ENCODE results near the gene VPS26C. TPM values are rescaled to one million over a fixed set of nuclear protein-coding genes. Genes with fewer than 3 reads are reported as not detected.

VPS26C gene
- total RNA-seq, 1 donor from 2014 or later, result 59.4 TPM

- Mint-ChIP-seq H3K9me3 (no peaks in the 10 kb centered on the region), H3K4me3 (ENCODE audit: low read depth) (no peak overlapping the region), H3K4me1 (ENCODE audit: low read depth) (peaks cover 36% of the 10 kb centered on the region), H3K27ac (peak overlapping the region; percentile 75), H3K36me3 (ENCODE audit: low read depth) (peaks cover 71% of the 10 kb centered on the region), H3K27me3 (ENCODE audit: low read depth) (no peaks in the 10 kb centered on the region)
- intact Hi-C loops (cut with micrococcal nuclease), result no loop called here
- no peak for DNase-seq (ENCODE audit: low spot score)
These were observed 29.8 kb downstream of the VPS26C start for GRCh38 chr21:37237346-37237745.

GRCh38 chr21:37233551-37234146 lies 33.5 kb downstream of the VPS26C start:
- no peaks in the 10 kb centered on the region for H3K27me3 Mint-ChIP-seq (ENCODE audit: low read depth)
- H3K4me3 Mint-ChIP-seq (ENCODE audit: low read depth), result no peak overlapping the region
- H3K4me1 Mint-ChIP-seq (ENCODE audit: low read depth), result peaks cover 22% of the 10 kb centered on the region
- DNase-seq (ENCODE audit: low spot score), result no peak
- H3K9me3 Mint-ChIP-seq, result no peaks in the 10 kb centered on the region
- H3K27ac Mint-ChIP-seq, result no peak overlapping the region
- H3K36me3 Mint-ChIP-seq (ENCODE audit: low read depth), result peaks cover 66% of the 10 kb centered on the region
- intact Hi-C loops (cut with micrococcal nuclease), result no loop called here

DNA sequence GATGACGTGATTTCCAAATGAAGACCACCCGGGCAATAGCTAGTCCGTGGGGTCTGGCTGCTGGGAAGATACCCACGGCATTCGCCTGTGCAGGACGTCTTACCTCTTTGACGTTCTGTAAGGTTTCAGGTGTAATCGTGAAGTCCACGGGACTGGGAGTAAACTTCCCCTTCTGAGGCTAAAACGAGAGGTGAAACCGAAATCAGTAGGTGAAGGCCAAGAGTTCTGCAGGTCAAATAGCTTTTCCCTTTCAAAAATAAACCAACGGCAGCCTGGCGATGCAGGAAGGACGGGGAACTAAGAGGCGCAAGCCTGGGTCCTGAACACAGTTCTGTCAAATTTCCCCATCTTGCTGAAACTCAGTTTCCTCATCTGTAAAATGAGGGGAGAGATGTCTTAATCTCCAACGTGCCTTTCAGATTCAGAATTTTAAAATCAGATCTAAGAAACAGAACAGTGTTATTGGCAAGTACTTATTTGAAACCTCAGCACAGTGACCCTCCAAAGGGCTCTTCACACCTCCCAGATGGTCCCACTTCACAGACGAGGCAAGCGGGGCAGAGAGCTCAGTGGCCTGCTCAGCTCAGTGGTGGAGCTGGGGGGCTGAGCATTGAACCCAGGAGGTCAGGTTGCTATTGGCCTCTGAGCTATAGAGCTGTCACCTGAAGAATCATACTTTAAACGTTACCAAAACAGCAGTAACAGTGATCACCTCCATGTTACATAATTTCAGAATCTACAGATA lies 34.7 kb downstream of the VPS26C start:
- H3K36me3 Mint-ChIP-seq (ENCODE audit: low read depth), result peaks cover 65% of the 10 kb centered on the region
- H3K27ac Mint-ChIP-seq, result no peak overlapping the region
- no peak for DNase-seq (ENCODE audit: low spot score)
- H3K27me3 Mint-ChIP-seq (ENCODE audit: low read depth), result no peaks in the 10 kb centered on the region
- H3K9me3 Mint-ChIP-seq, result no peaks in the 10 kb centered on the region
- intact Hi-C loops (cut with micrococcal nuclease), result no loop called here
- H3K4me3 Mint-ChIP-seq (ENCODE audit: low read depth), result no peak overlapping the region
- H3K4me1 Mint-ChIP-seq (ENCODE audit: low read depth), result peaks cover 10% of the 10 kb centered on the region

- no peaks in the 10 kb centered on the region for H3K27me3 Mint-ChIP-seq (ENCODE audit: low read depth)
- H3K4me3 Mint-ChIP-seq (ENCODE audit: low read depth), result no peak overlapping the region
- intact Hi-C loops (cut with micrococcal nuclease), result no loop called here
- H3K9me3 Mint-ChIP-seq, result no peaks in the 10 kb centered on the region
- peaks cover 65% of the 10 kb centered on the region for H3K36me3 Mint-ChIP-seq (ENCODE audit: low read depth)
- H3K4me1 Mint-ChIP-seq (ENCODE audit: low read depth), result peaks cover 3% of the 10 kb centered on the region
- no peak for DNase-seq (ENCODE audit: low spot score)
- no peak overlapping the region for H3K27ac Mint-ChIP-seq
These were observed 35.5 kb downstream of the VPS26C start for GRCh38 chr21:37231671-37232070.

GRCh38 chr21:37231249-37231645 lies 35.9 kb downstream of the VPS26C start:
- intact Hi-C loops (cut with micrococcal nuclease), result no loop called here
- H3K36me3 Mint-ChIP-seq (ENCODE audit: low read depth), result peaks cover 66% of the 10 kb centered on the region
- H3K27ac Mint-ChIP-seq, result peak overlapping the region; percentile 3

GRCh38 chr21:37230632-37231248 lies 36.4 kb downstream of the VPS26C start:
- intact Hi-C loops (cut with micrococcal nuclease), result no loop called here
- H3K27ac Mint-ChIP-seq, result peak overlapping the region; percentile 3
- no peaks in the 10 kb centered on the region for H3K27me3 Mint-ChIP-seq (ENCODE audit: low read depth)
- no peaks in the 10 kb centered on the region for H3K9me3 Mint-ChIP-seq
- no peak overlapping the region for H3K4me3 Mint-ChIP-seq (ENCODE audit: low read depth)
- peaks cover 67% of the 10 kb centered on the region for H3K36me3 Mint-ChIP-seq (ENCODE audit: low read depth)
- DNase-seq (ENCODE audit: low spot score), result no peak
- peaks cover 10% of the 10 kb centered on the region for H3K4me1 Mint-ChIP-seq (ENCODE audit: low read depth)

More at GRCh38 chr21:37231249-37231645, 35.9 kb downstream of the VPS26C start:
- no peaks in the 10 kb centered on the region for H3K9me3 Mint-ChIP-seq
- no peaks in the 10 kb centered on the region for H3K27me3 Mint-ChIP-seq (ENCODE audit: low read depth)
- no peak for DNase-seq (ENCODE audit: low spot score)
- peaks cover 6% of the 10 kb centered on the region for H3K4me1 Mint-ChIP-seq (ENCODE audit: low read depth)
- no peak overlapping the region for H3K4me3 Mint-ChIP-seq (ENCODE audit: low read depth)

DNA sequence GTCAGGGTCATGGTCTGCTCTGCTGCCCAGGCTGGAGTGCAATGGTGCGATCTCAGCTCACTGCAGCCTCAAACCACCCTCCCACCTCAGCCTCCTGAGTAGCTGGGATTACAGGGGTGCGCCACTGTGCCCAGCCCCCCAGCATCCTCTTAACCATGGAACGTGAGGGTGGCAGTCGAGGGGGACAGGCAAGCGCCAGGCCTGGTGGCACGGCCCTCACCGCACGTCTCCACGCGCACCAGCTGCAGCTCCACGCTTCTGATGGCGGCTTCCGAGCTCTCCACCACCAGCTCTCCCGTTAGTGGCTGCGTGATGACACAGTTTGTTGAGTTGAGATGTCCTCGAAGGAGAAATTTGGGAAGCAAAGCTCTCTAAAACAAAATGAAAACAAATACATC lies 39.1 kb downstream of the VPS26C start:
- Mint-ChIP-seq H3K9me3 (no peaks in the 10 kb centered on the region), H3K4me1 (ENCODE audit: low read depth) (peaks cover 30% of the 10 kb centered on the region), H3K27ac (peak overlapping the region; percentile 57), H3K4me3 (ENCODE audit: low read depth) (no peak overlapping the region), H3K36me3 (ENCODE audit: low read depth) (peaks cover 80% of the 10 kb centered on the region), H3K27me3 (ENCODE audit: low read depth) (no peaks in the 10 kb centered on the region)
- intact Hi-C loops (cut with micrococcal nuclease), result loop anchor here (10.0 kb wide), 1 partner anchor 263 kb away; the partner anchor contains the start of gene HLCS
- no peak for DNase-seq (ENCODE audit: low spot score)

GRCh38 chr21:37227071-37228002 lies 39.8 kb downstream of the VPS26C start:
- Mint-ChIP-seq H3K36me3 (ENCODE audit: low read depth) (peaks cover 79% of the 10 kb centered on the region), H3K27ac (peak overlapping the region; percentile 57), H3K27me3 (ENCODE audit: low read depth) (no peaks in the 10 kb centered on the region), H3K4me1 (ENCODE audit: low read depth) (peaks cover 34% of the 10 kb centered on the region), H3K4me3 (ENCODE audit: low read depth) (no peak overlapping the region), H3K9me3 (no peaks in the 10 kb centered on the region)
- DNase-seq (ENCODE audit: low spot score), result no peak
- intact Hi-C loops (cut with micrococcal nuclease), result loop anchor here (10.0 kb wide), 1 partner anchor 263 kb away; the partner anchor contains the start of gene HLCS

DNA sequence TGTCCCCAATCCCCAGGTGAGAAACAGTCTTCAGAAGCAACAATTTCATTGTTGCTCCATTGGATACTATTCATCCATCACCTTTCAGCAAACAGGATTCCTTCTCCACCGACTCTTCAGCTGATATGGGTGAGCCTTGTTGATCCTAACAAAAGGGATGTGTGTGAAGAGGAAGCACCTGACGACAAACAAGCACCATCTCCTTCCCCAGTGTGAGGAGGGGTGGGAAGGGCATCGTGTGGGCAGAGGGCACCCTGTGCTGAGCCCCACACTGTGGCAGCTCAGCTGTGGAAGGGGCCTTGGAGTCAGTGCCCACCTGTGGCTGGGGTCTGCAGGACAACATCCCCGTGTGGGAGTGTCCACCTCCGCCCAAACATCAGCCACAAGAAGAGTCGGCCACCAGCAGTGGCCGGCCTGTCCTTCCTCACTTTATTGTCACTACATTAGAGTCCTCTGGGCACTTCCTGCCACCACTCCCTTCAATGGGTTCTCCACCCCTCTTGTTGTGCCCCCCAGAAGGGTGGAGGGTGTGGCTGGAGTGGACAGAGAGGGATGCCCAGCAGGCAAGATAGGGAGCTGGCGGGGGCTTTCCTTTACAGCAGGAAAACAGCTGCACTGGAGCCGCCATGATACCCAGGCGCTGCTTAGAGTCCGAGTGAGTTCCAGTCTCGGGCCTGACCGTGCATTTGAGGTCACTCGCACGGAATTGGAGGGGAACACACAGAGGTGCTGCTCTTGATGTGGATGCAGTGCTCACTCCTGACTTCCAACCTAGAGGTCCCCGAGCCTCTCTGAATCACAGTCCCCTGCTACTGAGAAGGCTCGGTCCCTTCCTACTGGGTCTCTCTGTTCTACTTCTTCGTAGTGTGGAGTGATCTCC lies 40.9 kb downstream of the VPS26C start:
- DNase-seq (ENCODE audit: low spot score), result no peak
- peaks cover 77% of the 10 kb centered on the region for H3K36me3 Mint-ChIP-seq (ENCODE audit: low read depth)
- peaks cover 39% of the 10 kb centered on the region for H3K4me1 Mint-ChIP-seq (ENCODE audit: low read depth)
- peak overlapping the region; percentile 91 for H3K27ac Mint-ChIP-seq
- peaks cover 2% of the 10 kb centered on the region for H3K9me3 Mint-ChIP-seq
- intact Hi-C loops (cut with micrococcal nuclease), result loop anchor here (10.0 kb wide), 1 partner anchor 261 kb away; the partner anchor contains the start of gene HLCS
- H3K4me3 Mint-ChIP-seq (ENCODE audit: low read depth), result peak overlapping the region; percentile 64
- H3K27me3 Mint-ChIP-seq (ENCODE audit: low read depth), result no peaks in the 10 kb centered on the region

GRCh38 chr21:37224861-37225839 lies 42.0 kb downstream of the VPS26C start:
- peaks cover 43% of the 10 kb centered on the region for H3K4me1 Mint-ChIP-seq (ENCODE audit: low read depth)
- peaks cover 3% of the 10 kb centered on the region for H3K9me3 Mint-ChIP-seq
- peak overlapping the region; percentile 64 for H3K4me3 Mint-ChIP-seq (ENCODE audit: low read depth)
- peaks cover 72% of the 10 kb centered on the region for H3K36me3 Mint-ChIP-seq (ENCODE audit: low read depth)
- H3K27ac Mint-ChIP-seq, result peak overlapping the region; percentile 91
- intact Hi-C loops (cut with micrococcal nuclease), result loop anchor here (5.0 to 10.0 kb wide), 3 partner anchors 232 to 337 kb away; partner anchors contain the start of gene HLCS
- no peaks in the 10 kb centered on the region for H3K27me3 Mint-ChIP-seq (ENCODE audit: low read depth)
- DNase-seq (ENCODE audit: low spot score), result peak; percentile 65
